Fibroblast of the conjunctiva (primary cell): Measurements from ENCODE around the gene ARMH3.

Experiments
- DNase-seq: peaks from one replicate; pipeline ENCODE4 v3.0.0-alpha.2; 2010; ENCODE audit warnings: low read depth

ARMH3 gene

GRCh38 chr10:101939729-101940128 lies 116.2 kb downstream of the ARMH3 start:
- DNase-seq = no peak

- DNase-seq = peak; percentile 96
These were observed 116.8 kb downstream of the ARMH3 start for GRCh38 chr10:101939008-101939648.

GRCh38 chr10:101938305-101939007 lies 117.5 kb downstream of the ARMH3 start:
- DNase-seq = peak; percentile 83

GRCh38 chr10:101935431-101935830 lies 120.5 kb downstream of the ARMH3 start:
- no peak for DNase-seq

DNA sequence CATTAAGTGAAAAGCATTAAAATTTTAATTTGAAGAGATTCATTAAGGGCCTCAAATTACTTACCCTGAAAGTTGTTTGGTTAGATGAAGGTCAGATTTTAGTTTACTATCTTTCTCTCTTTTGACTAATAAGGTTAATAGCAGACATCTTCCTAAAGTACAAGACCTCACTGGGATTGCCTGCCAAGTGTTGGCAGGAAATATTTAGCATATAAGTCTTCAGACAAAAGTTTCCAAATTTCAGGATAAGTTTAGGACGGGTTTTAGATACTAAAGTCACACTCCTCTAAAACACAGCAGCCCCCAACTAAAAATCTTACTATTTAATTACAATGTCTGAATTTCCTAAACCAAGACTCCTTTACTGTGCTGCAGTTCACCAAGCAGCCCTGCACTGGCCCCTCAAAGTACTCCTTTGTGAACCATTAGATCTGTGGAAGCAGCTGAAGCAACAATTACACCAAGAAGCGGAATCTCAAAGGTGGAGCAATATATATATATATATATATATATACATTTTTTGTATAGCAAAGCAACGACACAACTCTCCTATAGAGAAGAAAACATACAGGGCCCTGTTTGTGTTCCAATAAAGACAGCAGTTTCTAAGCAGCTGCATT lies 121.2 kb downstream of the ARMH3 start:
- DNase-seq = no peak

DNA sequence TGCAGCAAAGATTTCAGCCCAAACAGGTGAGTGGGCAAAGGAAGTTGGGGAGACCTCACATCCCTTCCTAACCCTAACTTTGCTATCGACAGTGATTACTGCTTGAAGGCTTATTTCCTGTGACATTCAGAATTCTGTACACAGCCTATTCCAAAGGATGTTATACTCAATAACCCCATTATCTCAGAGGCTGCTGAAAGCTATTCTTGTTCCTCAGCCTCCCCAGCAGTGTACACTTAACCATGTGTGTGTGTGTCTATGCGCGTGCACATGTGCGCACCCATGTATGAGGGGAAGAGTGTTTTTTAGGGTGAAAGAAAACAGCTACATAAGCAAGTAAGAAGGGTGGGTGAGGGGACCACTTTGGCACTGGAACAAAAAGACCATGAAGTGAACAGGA lies 122.0 kb downstream of the ARMH3 start:
- DNase-seq = no peak

DNA sequence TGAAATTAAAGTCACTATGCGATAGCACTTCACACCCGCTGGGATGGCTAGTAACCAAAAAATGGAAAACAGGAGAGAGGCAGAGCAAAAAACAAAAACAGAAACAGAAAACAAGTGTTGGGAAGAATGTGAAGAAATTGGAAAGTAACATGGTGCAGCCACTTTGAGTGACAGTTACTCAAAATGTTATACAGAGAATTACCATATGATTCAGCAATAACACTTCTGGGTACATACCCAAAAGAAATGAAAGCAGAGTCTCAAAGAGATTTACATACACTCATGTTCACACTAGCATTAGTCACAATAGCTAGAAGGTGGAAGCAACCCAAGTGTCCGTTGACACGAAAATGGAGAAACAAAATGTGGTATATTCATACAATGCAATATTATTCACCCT lies 123.8 kb downstream of the ARMH3 start:
- DNase-seq = no peak

DNA sequence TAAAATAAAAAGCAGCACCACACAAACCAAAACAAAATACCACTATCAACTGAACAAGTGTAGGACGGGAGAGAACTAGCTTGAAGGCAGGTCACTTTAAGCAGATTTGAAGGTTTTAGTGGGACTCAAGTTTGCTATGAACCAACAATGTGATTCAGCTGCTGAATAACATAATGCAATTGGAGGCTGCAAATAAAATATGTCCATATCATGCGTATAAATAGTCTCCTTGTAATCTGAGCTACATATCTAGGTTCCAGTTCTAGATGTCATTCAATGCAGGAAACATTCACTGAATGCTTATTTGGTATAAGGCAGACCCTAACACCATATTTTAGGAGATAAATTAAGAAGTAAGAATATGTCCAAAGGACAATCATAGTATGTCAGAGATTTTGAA lies 130.9 kb downstream of the ARMH3 start:
- no peak for DNase-seq

DNA sequence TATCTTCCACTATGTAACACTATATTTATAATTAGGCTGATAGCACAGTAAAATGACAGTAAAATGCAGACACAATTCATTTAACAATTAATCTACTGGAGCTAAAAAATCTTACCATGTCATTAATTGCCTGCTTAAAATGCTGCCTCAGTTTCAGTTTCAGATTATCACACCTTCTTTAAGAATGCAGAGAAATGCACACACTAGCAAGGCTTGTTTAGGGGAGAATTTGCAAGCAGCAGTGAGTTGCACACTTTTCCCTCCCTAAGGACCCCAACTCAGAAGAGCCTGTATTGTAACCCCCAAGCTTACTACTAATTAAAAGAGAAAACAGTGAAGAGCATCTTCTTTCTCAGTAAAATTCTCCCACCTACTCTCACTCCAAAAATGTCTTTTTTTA lies 132.7 kb downstream of the ARMH3 start:
- no peak for DNase-seq

GRCh38 chr10:101922846-101923245 lies 133.1 kb downstream of the ARMH3 start:
- no peak for DNase-seq

DNA sequence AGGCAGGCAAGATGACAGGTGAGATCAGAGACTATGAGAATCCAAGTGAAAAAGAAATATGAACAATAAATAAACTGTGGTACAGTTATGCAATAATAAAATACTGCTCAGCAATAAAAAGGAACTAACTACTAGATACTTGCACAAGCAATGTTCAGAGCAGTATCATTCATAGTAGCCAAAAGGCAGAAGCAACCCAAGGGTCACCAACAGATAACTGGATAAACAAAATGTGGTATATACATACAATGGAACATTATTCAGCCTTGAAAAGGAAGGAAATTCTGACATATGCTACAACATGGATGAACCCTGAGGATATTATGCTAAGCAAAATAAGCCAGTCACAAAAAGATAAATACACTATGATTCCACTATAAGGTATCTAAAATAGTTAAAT lies 135.4 kb downstream of the ARMH3 start:
- no peak for DNase-seq

DNA sequence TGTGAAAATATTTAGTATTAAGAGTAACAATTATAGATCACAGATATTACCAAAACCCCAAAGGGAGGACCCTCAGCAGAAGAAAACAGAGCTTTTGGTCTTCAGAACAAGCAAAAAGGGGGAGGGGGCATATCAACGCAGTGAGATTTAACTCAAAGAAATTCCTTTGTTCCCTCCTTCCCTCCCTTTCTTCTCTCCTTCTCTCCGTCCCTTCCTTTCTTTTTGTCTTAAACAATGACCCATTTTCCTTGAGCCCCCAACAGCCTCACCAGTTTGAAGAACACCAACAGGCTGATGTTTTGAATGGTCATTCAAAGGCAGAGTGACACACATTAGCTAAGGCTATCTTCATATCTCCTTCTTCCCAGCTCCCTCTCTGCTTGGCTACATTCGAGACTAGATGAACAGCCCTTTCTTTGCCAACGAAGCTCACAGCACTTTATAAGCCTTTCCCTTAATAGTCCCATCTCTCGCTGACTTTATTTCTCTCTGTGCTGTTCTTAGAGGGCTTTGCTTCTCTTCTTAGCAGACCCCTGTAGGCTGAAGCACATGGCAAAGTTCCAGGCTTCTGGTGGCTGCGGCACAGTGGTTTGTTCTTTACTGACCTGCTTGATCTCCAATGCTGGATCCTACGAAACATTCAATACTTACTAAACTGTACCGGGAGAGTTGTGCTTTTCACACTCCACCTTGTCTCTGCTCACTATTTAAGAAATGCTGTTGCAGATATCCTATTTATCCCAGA lies 136.8 kb downstream of the ARMH3 start:
- no peak for DNase-seq

GRCh38 chr10:101912561-101913179 lies 143.3 kb downstream of the ARMH3 start:
- DNase-seq = no peak

DNA sequence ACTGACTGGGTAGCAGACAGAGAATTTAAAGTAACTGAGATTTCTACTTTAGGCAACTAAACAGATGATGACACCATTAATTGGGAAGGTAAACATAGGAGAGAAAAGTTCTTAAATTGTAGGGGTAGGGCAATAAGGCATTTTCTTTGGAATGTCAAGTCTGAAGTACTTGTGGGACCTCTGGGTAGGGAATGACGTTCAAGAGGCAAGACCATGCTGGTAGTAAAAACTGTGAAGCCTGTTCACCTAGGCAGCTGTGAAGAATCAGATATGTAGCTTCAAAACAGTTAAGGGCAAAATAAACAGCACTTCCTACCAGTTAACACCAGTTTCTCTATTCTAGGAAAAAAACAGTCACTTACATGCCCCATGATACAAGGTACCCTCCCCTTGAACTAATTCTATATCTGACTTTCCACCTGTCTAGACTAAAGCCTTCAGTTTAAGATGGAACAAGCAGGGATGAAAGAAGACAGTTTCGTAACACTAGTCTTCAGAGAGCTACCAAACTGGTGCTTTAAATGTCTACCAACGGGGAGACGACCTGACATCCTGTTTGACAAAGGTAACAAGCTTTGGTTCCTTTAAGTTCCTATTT lies 149.3 kb downstream of the ARMH3 start:
- no peak for DNase-seq

GRCh38 chr10:101905251-101905650 lies 150.7 kb downstream of the ARMH3 start:
- DNase-seq = no peak

DNA sequence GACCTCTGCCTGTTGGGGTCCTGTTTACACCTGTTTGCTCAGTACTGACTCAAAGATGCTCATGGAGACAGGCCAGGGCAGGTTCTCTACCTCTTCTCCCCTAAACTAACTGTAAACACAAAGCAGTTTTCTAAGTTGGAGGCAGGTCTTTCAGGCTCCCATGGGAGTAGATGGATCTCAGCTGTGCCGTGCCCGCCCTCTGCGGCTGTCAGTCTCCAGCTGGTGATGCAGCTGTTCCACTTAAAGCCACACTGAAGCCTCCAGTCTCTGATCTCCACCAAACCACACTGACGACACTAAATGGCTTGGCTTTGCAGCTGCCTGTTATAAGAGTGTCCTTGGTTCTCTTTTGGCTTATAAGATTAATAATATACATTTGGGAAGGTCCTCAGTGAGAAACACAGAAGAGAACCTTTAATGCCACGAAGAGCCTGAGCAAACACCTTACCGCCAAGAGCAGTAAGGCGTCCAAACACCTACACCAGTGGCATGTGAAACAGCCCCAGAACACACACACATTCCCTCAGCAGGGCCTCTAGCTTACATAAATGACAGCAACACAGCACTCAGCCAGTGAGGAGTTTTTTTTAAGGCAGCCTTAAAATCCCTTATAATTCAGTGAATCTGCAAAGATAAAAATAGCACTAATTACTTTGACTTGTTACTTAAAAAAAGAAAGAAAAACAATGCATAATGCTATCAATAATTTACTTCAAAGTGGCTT lies 152.0 kb downstream of the ARMH3 start:
- DNase-seq = no peak

- DNase-seq = no peak
These were observed 153.2 kb downstream of the ARMH3 start for GRCh38 chr10:101902820-101903145.

GRCh38 chr10:101902032-101902819 lies 153.7 kb downstream of the ARMH3 start:
- no peak for DNase-seq

- no peak for DNase-seq
These were observed 154.6 kb downstream of the ARMH3 start for GRCh38 chr10:101901340-101901739.

- DNase-seq = no peak
These were observed 158.3 kb downstream of the ARMH3 start for GRCh38 chr10:101897633-101898032.
